GM23338 (cell line): ENCODE data around the gene MTCH2.

Source experiments
- CREB1 ChIP-seq: fragments of 250-450 bp; sonication (Bioruptor Pico); IDR thresholded peaks from 2 replicates; pipeline ENCODE4 v1.5.0; 2020; ENCODE audit warnings: low read depth, mild to moderate bottlenecking, moderate library complexity
- CTCF ChIP-seq, 2 experiments: fragments of 200-600 bp in 1 of 2; sonication (generic) in 1 of 2; conservative IDR thresholded peaks; 2 replicates each; pipeline versions ENCODE4 v1.5.1 to v1.6.1; 2016 to 2017; ENCODE audit warnings: antibody characterized with exemption in 2 of 2, low read depth in 2 of 2, mild to moderate bottlenecking in 2 of 2, moderate library complexity in 1 of 2
- EZH2 ChIP-seq: fragments of 200-600 bp; sonication (generic); IDR thresholded peaks from one replicate; pipeline ENCODE4 v1.8.0; 2017; ENCODE audit warnings: antibody characterized with exemption, mild to moderate bottlenecking, low read depth; ENCODE audit not compliant: unreplicated experiment
- EZH2phosphoT487 ChIP-seq: fragments of 200-600 bp; sonication (generic); IDR thresholded peaks from one replicate; pipeline ENCODE4 v1.8.1; 2018; ENCODE audit warnings: antibody characterized with exemption; ENCODE audit not compliant: unreplicated experiment
- JUNB ChIP-seq: IDR thresholded peaks from one replicate; pipeline ENCODE4 v1.6.1; 2016; ENCODE audit warnings: antibody characterized with exemption; ENCODE audit not compliant: unreplicated experiment
- NANOG ChIP-seq: IDR thresholded peaks from 2 replicates; pipeline ENCODE4 v1.6.1; 2016; ENCODE audit warnings: antibody characterized with exemption, borderline replicate concordance
- POLR2AphosphoS5 ChIP-seq: IDR thresholded peaks from 2 replicates; pipeline ENCODE4 v1.6.1; 2016; ENCODE audit warnings: antibody characterized with exemption, low read depth
- STAT1 ChIP-seq: IDR thresholded peaks from one replicate; pipeline ENCODE4 v1.6.1; 2016; ENCODE audit warnings: antibody characterized with exemption; ENCODE audit not compliant: unreplicated experiment
- ZNF114 ChIP-seq: fragments of 250-450 bp; sonication (Bioruptor Pico); IDR thresholded peaks from 2 replicates; pipeline ENCODE4 v1.5.0; 2020; ENCODE audit warnings: mild to moderate bottlenecking, moderate library complexity
- ZNF331 ChIP-seq: fragments of 250-450 bp; sonication (Bioruptor Pico); IDR thresholded peaks from 2 replicates; pipeline ENCODE4 v1.5.0; 2020; ENCODE audit warnings: low read depth, mild to moderate bottlenecking, moderate library complexity
- TF ChIP-seq, protein P1 (sequence below): IDR thresholded peaks from one replicate; pipeline ENCODE4 v1.6.1; 2018; ENCODE audit warnings: antibody characterized with exemption; ENCODE audit not compliant: unreplicated experiment
- TF ChIP-seq, protein P2 (sequence below): IDR thresholded peaks from 2 replicates; pipeline ENCODE4 v1.6.1; 2016; ENCODE audit warnings: antibody characterized with exemption

GRCh38 chr11:47587723-47588326 is 54.5 kb downstream of the MTCH2 start:
- TF ChIP-seq CTCF (conservative IDR thresholded peaks at IDR 0.05; ENCODE audit: low read depth in 2 of 2) (no peak), EZH2 (no peak), POLR2AphosphoS5 (no peak), STAT1 (no peak), JUNB (no peak), EZH2phosphoT487 (no peak), CREB1 (CRISPR knock-in tag) (no peak), ZNF114 (CRISPR knock-in tag) (no peak), ZNF331 (CRISPR knock-in tag) (no peak), NANOG (no peak)
- TF ChIP-seq, protein P1, sequence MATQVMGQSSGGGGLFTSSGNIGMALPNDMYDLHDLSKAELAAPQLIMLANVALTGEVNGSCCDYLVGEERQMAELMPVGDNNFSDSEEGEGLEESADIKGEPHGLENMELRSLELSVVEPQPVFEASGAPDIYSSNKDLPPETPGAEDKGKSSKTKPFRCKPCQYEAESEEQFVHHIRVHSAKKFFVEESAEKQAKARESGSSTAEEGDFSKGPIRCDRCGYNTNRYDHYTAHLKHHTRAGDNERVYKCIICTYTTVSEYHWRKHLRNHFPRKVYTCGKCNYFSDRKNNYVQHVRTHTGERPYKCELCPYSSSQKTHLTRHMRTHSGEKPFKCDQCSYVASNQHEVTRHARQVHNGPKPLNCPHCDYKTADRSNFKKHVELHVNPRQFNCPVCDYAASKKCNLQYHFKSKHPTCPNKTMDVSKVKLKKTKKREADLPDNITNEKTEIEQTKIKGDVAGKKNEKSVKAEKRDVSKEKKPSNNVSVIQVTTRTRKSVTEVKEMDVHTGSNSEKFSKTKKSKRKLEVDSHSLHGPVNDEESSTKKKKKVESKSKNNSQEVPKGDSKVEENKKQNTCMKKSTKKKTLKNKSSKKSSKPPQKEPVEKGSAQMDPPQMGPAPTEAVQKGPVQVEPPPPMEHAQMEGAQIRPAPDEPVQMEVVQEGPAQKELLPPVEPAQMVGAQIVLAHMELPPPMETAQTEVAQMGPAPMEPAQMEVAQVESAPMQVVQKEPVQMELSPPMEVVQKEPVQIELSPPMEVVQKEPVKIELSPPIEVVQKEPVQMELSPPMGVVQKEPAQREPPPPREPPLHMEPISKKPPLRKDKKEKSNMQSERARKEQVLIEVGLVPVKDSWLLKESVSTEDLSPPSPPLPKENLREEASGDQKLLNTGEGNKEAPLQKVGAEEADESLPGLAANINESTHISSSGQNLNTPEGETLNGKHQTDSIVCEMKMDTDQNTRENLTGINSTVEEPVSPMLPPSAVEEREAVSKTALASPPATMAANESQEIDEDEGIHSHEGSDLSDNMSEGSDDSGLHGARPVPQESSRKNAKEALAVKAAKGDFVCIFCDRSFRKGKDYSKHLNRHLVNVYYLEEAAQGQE, result no peak
- TF ChIP-seq, protein P2, sequence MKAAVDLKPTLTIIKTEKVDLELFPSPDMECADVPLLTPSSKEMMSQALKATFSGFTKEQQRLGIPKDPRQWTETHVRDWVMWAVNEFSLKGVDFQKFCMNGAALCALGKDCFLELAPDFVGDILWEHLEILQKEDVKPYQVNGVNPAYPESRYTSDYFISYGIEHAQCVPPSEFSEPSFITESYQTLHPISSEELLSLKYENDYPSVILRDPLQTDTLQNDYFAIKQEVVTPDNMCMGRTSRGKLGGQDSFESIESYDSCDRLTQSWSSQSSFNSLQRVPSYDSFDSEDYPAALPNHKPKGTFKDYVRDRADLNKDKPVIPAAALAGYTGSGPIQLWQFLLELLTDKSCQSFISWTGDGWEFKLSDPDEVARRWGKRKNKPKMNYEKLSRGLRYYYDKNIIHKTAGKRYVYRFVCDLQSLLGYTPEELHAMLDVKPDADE, result no peak
